HG03025 (cell line): Measurements from ENCODE around the gene KRABD2.
A peak's percentile ranks its signal among the peaks of the same experiment; 100 is the strongest.
"Not testable (repeated sequence)": the region's sequence is repeated elsewhere in the genome, so short reads cannot be mapped to it uniquely, and the experiment has no call there.

ENCODE experiments used
- ATAC-seq: cut with Tn5 transposase; IDR thresholded peaks from one replicate; pipeline ENCODE4 v1.9.1; 2021; ENCODE audit warnings: mild to moderate bottlenecking, moderate library complexity; ENCODE audit not compliant: unreplicated experiment, low FRiP score

KRABD2 gene

DNA sequence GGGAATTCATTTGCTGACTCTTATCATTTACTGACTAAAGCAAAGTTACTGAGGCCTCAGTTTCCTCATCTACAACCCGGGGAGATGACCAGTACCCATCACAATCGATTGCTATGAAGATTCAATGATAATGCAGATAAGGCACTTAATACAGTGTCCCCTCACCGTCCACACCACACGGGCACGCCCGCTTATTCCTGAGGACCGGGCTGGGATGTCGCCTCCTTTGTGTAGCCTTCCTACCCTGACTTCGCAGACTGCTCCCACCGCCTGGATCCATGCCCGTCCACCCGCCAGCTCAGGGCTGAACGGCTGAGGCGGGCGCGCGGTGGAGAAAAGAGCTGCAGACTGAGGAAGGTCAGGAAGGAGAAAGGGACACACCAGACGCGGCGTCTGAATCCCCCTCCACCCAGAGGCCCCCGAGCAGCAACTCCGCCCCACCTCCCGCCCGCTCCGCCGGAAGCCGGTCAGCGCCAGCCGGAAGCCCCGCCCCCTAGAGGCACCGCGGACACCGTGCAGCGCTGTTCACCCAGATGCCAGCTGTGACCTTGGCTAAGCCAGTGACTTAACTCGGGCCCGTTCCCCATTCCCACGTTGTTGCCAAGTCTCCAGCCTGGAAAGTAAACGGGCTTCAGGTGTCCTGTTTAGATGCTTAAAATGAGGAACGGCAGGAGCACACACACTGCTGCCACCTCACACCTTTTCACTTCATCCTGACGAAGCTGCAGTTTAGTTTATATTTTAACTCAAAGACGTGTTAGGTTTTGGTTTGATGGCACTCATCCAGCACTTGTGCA lies at the start of gene KRABD2:
Gene KRABD2, minus strand, starts transcription at position 434 of the 797 bp plus-strand sequence.
- peak; percentile 85 for ATAC-seq

DNA sequence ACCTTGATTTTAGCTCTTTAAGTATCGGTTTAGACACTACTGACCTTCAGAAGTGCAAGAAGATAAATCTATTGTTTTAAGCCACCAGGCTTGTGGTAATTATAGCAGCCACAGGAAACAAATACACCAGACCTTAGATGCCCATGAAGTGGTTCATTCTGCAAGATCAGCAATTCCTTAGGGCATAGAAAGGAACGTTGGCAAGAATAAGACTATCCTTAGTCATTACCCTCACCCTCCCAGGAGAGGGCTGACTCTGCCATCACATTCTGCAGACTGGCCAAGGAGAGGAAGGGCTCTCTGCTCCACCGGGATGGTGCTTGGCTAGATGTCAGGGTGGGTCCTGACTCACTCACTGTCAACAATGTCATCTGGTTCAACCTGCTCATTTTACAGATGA lies 45.1 kb upstream of the KRABD2 start:
- ATAC-seq, result no peak

DNA sequence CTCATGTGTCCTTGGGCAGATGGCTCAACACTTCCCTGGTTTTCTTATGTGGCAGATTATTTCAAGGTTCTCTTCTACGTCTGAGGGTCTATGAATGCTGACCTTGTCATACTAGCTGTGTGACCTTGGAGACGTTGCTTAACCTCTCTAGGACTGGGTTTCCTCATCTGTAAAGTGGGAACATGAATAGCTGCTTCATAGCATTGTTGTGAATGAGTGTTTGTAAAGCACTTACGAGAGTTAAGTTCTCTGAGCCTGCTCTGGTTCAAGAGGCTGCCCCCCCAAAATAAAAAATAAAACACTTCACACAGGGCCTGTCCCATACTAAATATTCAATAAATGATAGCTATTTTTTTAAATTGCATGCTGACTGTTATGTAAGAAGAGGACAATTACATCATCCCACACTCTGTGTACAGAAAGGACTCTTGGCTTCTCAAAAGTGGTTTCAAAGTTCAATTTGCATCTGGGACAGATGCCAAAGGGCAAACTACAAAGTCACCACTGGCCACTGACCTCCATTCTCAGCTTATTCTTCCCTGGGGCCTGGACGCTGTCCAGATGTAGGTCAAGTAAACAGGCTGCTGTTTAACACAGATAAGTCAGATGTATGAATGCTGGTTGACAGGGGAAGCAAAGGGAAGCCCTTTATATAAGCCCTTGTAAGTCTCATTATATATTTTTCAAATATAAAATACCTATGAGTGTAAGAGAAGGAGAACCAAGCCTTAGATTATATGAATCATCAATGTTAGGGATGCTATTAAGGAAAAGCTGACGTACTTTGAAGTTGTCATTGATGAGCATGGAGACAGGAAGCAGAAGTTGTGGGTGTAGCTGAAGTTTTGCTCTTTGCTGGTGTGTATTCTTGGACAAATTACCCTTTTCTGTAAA lies 43.8 kb upstream of the KRABD2 start:
- ATAC-seq, result no peak

DNA sequence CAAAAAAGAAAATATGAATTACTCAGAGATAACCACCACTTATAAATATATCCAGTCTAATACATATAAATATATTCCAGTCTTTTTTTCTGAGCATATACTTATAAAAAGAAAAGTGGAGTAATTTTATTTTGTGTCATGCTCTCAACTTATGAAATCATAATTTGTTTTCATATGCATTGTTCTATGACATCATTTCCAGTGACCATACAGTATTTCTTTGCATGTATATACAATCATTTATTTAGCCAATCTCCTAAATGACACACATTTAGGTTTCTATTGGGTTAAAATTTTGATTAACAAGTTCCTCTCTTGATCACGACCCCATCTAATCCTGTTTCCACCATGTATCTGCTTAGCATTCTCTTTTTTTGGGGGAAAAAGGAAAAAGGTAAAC lies 42.8 kb upstream of the KRABD2 start:
- ATAC-seq, result no peak

DNA sequence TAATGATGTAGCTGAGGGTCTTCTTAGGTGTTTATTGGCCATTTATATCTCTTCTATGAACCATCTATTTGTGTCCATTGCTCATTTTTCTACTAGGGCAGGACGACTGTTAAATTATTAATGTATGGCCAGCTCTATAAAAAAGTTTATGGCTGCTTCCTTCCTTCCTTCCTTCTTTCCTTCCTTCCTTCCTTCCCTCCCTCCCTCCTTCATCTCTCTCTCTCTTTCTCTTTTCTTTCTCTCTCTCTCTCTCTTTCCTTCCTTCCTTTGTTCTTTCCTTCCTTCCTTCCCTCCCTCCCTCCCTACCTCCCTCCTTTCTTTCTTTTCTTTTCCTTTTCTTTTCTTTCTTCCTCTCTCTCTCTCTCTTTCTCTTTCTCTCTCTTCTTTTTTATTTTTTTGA lies 42.0 kb upstream of the KRABD2 start:
- no peak for ATAC-seq

DNA sequence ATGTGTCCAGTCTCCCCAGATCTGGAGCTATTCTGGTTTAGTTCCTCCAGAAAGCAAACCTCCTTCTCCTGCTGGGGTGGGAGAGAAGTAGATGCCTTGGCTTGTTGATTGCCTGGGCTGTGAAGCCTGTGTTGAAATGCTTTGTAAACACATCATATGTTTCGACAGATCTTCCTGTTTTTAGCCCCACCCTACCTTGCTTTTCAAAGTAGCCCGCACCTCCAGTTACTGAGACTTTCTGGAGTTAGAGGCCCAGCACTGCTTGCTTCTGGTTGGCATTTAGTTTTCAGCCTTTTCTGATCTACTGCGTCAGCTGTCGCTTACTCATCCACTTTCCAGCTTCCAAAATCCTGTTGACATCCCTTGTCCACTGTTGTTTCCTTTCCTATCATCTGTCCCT lies 41.3 kb upstream of the KRABD2 start:
- ATAC-seq, result no peak

DNA sequence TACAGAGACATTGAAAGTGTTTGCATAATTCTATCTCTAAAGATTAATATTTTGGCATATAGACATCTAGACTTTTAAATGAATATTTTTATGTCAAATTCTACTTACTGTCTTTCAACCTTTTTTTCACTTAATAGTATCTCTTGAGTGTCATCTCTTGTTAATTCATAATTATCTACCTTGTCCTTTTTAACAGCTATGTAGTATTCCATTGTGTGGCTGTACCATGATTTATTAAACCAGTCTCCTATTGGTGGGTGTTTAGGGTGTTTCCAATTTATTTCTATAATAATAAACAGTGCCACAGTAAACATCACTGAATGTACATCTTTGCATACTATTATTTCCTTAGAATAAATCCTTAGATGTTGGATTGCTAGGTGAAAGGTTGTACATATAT lies 37.4 kb upstream of the KRABD2 start:
- no peak for ATAC-seq

DNA sequence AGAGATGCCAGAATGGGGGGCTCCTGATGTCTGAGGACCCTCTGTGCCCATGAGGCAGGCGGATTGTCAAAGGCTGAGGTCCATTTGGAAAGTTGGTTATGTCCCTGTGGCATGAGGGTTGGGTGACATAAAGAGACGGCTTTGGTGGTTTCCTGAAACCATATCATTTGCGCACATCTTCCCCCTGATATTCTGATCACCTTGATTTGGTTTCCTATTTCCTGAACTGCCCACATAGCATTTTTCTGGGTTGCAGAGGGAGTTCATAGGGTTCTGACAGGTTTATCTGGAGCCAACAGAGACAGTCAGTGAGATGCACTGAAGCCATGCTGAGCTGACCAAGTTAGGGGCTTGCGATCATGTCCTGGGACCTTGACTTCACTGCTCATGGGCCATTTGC lies 36.8 kb upstream of the KRABD2 start:
- ATAC-seq, result no peak

DNA sequence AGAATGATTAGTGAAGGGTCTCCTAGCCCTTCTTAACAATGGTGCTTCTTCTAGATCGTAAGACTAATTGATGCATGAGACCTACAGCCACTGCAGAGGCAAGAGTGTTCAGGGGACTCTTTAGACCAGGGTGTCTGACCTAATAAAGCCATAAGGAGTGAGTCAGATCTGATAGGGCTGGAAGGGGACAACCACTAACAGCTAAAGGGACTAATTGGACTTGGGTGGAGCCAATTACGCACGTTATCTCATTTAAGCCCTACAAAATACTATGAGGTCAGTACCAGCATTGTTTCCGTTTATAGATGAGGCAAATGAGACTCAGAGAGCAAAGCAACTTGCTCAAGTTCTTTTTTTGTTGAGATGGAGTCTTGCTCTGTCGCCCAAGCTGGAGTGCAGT lies 35.6 kb upstream of the KRABD2 start:
- ATAC-seq, result no peak

DNA sequence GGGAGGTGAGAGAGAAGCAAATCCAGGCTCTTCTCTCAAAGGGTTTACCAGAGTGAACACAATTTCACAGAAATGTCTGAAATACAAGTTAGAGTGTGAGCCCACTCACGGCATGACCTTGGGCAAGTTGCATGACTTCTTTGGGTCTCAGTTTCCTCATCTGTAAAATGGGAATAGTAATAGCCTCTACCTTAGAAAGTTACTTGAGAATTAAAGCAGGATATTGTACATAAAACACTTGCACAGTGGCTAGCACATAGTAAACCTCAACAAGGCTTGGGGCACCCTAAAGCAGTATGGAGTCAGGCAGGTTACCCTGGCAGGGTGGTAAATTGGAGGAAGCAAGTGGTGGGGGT lies 34.4 kb upstream of the KRABD2 start:
- no peak for ATAC-seq

DNA sequence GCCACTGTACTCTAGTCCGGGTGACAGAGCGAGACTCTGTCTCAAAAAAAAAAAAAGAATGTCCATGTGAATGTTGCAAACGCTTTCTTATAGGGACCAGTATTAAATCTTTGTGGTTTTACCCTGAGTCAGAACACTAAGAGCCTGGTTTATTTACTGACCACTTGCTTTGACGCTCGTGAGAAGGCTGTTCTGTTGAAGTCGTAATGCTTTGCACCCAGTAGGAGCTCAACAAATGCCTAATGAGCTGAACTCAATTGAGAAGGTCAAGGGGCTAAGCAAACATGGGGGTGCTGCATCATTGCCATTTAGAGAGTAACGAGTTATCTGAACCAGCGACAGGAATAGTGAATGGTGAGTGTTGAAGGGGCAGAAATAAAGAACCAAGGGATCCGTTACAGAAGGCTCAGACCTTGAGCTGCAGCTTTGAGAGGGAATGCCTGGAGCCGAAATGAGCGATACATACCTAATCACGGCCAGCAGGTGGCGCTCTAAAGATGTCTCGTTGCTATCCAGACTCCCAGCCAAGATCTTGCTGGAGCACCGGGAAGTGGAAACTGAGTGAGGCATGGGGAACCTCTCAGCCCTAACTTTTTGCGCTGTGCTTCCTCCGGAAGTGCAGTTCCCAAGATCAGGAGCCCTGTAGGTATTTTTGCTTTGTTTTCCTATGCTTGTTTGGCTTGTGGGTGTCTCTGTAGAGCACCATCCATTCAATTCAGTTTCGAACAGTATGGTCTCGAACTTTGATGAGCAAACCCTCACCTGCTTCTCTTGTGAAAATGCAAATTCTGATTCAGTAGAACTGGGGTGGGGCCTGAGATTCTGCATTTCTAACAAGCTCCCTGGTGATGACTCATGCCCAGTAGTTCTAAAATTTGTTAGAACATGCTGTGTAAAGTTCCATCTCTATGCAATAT lies 33.7 kb upstream of the KRABD2 start:
- ATAC-seq, result no peak

DNA sequence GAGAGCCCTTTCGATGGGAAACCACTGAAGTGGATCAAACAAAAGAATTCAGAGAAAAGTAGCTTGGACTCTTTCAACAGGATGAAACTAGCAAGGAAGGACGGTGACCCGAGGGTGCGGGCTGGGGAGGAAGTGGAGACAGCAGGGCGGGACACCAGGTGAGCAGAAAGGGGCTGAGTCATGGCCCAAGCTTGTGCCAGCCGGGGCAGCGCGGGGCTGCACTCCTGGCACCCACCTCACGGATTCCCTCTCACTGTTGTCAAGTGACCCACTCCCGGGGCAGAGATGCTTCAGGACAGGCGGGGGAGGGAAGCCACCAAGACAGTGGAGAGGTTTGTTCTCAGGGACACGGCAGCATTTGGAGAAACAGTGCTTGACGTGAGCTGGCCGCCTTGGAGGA lies 31.9 kb upstream of the KRABD2 start:
- ATAC-seq, result no peak

DNA sequence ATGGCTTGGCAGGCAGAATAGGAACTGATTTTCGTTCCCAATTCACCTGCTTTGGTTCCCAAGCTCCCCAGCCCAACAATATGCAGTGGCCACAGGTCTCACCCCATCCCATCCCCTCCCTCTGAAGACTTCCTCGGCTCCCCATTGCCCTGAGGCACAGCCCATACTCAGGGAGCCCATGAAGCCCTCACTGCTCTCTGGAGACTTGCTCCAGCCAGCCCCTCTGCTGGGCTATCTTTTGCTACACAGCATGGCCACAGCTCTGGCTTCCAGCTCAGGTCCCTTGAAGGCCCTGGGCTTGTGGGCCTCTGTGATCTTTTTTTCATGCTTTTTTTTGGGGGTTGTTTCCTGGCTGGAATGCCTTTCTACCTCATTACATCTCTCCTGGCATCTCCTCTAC lies 29.7 kb upstream of the KRABD2 start:
- ATAC-seq, result no peak

DNA sequence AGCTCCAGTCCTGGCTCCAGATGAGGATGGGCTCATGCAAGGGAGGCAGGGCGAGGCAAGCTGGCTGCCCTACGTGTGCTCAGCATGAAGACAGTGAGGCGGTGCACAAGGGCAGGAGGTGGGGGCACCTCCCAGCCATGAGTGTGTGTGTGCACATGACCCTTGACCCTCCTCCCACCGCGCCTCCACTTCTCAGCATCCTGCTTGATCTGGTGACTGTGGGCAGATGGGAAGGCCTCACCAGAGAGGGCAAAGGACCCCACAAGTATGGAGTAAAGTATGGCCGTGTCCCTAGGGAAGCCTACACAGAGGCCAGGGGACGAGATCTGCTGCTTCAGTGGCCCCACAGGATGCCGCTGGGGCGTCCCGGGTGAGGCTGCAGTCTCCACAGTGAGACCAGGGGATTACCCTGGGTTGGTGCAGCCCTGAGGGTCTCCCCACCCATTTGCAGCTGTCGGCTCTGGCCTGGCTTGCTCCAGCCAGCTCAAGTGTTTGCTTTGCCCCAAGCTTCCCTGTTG lies 29.1 kb upstream of the KRABD2 start:
- no peak for ATAC-seq

DNA sequence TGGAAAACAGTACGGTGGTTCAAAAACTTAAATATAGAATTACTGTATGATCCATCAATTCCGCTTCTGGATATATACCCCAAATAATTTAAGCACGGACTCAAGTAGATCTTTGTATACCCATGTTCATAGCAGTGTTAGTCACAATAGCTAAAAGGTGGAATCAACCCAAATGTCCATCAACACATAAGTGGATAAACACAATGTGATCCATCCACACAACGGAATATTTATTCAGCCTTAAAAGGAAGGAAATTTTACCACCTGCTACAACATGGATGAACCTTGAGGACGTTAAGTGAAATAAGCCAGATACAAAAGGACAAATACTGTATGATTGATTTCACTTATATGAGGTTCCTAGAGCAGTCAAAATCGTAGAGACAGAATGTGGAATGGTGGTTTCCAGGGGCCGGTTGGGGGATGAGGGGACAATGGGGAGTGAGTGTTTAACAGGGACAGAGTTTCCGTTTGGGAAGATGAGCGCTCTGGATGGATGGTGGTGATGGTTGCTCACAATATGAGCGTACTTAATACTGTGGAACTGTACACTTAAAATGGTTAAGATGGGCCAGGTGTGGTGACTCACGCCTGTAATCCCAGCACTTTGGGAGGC lies 26.5 kb upstream of the KRABD2 start:
- ATAC-seq, result no peak

DNA sequence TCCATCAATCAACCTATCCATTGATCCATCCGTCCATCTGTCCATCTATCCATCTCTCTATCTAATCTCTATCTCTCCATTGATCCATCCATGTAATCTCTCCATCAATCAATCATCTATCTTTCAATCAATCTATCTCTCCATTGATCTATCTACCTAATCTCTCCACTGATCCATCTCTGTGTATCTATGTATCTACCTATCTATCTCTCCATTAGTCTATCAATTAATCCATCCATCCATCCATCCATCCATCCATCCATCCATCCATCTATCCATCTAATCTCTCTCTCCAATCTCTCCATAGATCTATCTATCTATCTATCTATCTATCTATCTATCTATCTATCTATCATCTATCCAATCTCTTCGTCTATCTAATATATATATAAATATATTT lies 24.6 kb upstream of the KRABD2 start:
- ATAC-seq, result no peak

DNA sequence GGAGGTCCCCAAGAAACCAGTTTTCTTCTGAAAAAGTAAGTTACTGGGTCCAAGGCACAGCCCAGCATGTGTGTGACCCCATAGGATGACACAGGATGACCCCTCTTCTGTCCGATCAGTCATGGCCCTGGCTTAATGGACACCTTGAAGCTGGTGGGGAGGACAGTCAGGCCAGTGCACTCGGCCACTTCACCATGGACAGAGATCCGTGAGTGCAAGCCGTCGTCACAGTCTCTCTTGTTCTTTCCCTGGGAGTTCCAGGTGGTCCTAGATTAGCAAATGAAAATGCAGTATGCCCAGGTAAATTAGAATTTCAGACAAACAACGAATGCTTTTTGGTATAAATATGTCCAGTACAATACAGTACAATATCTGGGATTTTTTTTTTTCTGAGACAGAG lies 22.5 kb upstream of the KRABD2 start:
- ATAC-seq, result no peak

DNA sequence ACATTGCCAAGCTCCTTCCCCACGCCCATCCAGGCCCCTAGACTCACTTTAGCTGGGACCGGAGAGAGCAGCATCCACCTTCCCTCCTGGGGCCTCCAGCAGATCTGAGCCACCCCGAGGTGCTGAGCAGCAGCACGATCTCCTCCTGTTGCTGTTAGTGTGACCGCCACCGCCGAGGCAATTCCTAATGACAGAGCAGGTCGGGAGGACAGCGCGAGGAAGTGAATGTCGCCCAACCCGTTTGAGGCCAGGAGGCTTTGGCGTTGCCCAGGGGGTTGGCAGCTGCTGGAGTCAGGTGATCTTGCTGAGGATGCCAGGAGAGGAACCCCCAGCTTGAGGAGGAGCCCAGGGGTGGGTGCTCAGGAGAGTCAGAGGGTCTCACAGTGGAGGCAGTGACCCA lies 21.1 kb upstream of the KRABD2 start, which contains the start of gene RNF222:
Gene RNF222, minus strand, starts transcription at position 192 of the 400 bp plus-strand sequence. CDS start 4,366 bp downstream, outside the sequence.
- no peak for ATAC-seq

DNA sequence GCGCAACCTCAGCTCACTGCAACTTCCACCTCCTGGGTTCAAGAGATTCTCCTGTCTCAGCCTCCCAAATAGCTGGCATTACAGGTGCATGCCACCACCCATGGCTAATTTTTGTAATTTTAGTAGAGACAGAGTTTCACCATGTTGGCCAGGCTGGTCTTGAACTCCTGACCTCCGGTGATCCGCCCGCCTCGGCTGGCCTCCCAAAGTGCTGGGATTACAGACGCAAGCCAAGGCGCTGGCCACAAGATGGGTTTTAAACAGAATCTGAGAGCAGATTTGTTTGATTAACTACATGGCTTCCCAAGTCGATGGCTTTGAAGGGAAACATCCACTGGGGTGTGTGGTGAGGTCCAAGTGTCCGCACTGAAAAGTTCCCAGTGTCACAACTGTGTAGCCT lies 18.0 kb upstream of the KRABD2 start:
- not testable (repeated sequence) for ATAC-seq
